ENCODE measurements around the gene HMGCLL1. TPM values are rescaled to one million over a fixed set of nuclear protein-coding genes. Genes with fewer than 3 reads are reported as not detected.

The HMGCLL1 gene
- total RNA-seq, 4 donors from 2014 or later = 0.31 to 2.3 (median 1.3) TPM

GRCh38 chr6:55443238-55444134 lies 135.5 kb downstream of the HMGCLL1 start:
- no peak for TF ChIP-seq EP300 (IDR thresholded peaks at IDR 0.05)
- TF ChIP-seq CTCF (IDR thresholded peaks at IDR 0.05) = no peak
- TF ChIP-seq POLR2A (IDR thresholded peaks at IDR 0.05) = no peak
- TF ChIP-seq POLR2AphosphoS5 (IDR thresholded peaks at IDR 0.05) = no peak
- H3K9me3 ChIP-seq = no peaks in the 10 kb centered on the region
- H3K27ac ChIP-seq = no peak overlapping the region
- peaks cover 0 to 4% (median 0%) of the 10 kb centered on the region in 3 donors for H3K4me1 ChIP-seq
- no peak overlapping the region for H3K4me3 ChIP-seq
- H3K36me3 ChIP-seq = no peaks in the 10 kb centered on the region
- 74 to 77% methylated on average over 7 of the region's 7 CpGs for WGBS, 2 donors (ENCODE audit: low coverage in 1 of 2)
- ATAC-seq = no peak
- no peaks in the 10 kb centered on the region for H3K27me3 ChIP-seq

- TF ChIP-seq POLR2AphosphoS5 (IDR thresholded peaks at IDR 0.05) = no peak
- TF ChIP-seq POLR2A (IDR thresholded peaks at IDR 0.05) = no peak
- no peak for TF ChIP-seq CTCF (IDR thresholded peaks at IDR 0.05)
- TF ChIP-seq EP300 (IDR thresholded peaks at IDR 0.05) = no peak
- Histone ChIP-seq H3K9me3 (no peaks in the 10 kb centered on the region), H3K27ac (no peak overlapping the region), H3K27me3 (no peaks in the 10 kb centered on the region), H3K36me3 (no peaks in the 10 kb centered on the region), H3K4me1 (no peaks in the 10 kb centered on the region), H3K4me3 (no peak overlapping the region)
- WGBS, 2 donors (ENCODE audit: low coverage in 1 of 2) = 91 to 92% methylated on average over 3 of the region's 3 CpGs
- no peak for ATAC-seq
Measured at GRCh38 chr6:55438203-55438602, 140.8 kb downstream of the HMGCLL1 start.

GRCh38 chr6:55437141-55437540 lies 141.9 kb downstream of the HMGCLL1 start:
- TF ChIP-seq POLR2A (IDR thresholded peaks at IDR 0.05) (no peak), POLR2AphosphoS5 (IDR thresholded peaks at IDR 0.05) (no peak)
- Histone ChIP-seq H3K9me3 (no peaks in the 10 kb centered on the region), H3K4me1 (no peaks in the 10 kb centered on the region), H3K4me3 (no peak overlapping the region), H3K27ac (no peak overlapping the region), H3K36me3 (no peaks in the 10 kb centered on the region), H3K27me3 (no peaks in the 10 kb centered on the region)
- 74 to 90% methylated on average over 3 to 4 of the region's 4 CpGs for WGBS, 2 donors (ENCODE audit: low coverage in 1 of 2)
- ATAC-seq = no peak

- Histone ChIP-seq H3K36me3 (no peaks in the 10 kb centered on the region), H3K4me3 (no peak overlapping the region), H3K27me3 (no peaks in the 10 kb centered on the region), H3K9me3 (no peaks in the 10 kb centered on the region), H3K4me1 (no peaks in the 10 kb centered on the region), H3K27ac (no peak overlapping the region)
- ATAC-seq = no peak
- TF ChIP-seq EP300 (IDR thresholded peaks at IDR 0.05) (no peak), POLR2A (IDR thresholded peaks at IDR 0.05) (no peak), CTCF (IDR thresholded peaks at IDR 0.05) (no peak), POLR2AphosphoS5 (IDR thresholded peaks at IDR 0.05) (no peak)
- WGBS, 2 donors (ENCODE audit: low coverage in 1 of 2) = 81 to 92% methylated on average over 2 of the region's 2 CpGs
Measured at GRCh38 chr6:55433446-55434130, 145.4 kb downstream of the HMGCLL1 start.

GRCh38 chr6:55423933-55424332 lies 155.1 kb downstream of the HMGCLL1 start:
- Histone ChIP-seq H3K27me3 (no peaks in the 10 kb centered on the region), H3K36me3 (no peaks in the 10 kb centered on the region), H3K27ac (no peak overlapping the region), H3K9me3 (no peaks in the 10 kb centered on the region), H3K4me3 (no peak overlapping the region), H3K4me1 (no peaks in the 10 kb centered on the region)
- ATAC-seq = no peak
- TF ChIP-seq POLR2AphosphoS5 (IDR thresholded peaks at IDR 0.05) (no peak), CTCF (IDR thresholded peaks at IDR 0.05) (no peak), EP300 (IDR thresholded peaks at IDR 0.05) (no peak), POLR2A (IDR thresholded peaks at IDR 0.05) (no peak)
- WGBS, 2 donors (ENCODE audit: low coverage in 1 of 2) = 61 to 81% methylated on average over 2 of the region's 2 CpGs

Measured in gastroesophageal sphincter (tissue), 4 donors.